Hippocampal formation (tissue), 2 donors: ENCODE results near the gene ABLIM2.
"Not testable (repeated sequence)": the region's sequence is repeated elsewhere in the genome, so short reads cannot be mapped to it uniquely, and the experiment has no call there.

Experiments used
- DNase-seq, 2 donors: peaks; one replicate each; lab custom pipeline; 2025; lab: John Stamatoyannopoulos, UW

ABLIM2 gene

DNA sequence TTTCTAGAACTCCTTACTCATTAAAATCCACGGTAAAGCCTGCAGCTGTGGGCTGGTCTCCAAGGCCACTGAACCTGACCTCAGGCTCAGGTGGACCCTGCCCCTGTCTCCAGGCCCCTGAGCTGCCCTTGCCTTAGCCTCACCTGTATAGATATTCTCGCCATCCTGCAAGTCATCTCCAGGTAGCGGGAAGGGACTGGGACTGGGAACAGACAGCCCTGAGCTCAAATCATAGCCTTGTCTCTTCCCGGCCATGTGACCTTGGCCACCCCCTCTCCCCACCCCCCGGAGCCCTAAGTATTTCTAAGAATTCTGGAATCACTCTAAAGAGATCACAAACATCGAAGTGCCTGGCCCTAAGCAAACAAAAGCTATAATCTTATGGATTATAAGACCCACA lies 17.7 kb downstream of the ABLIM2 start:
- no peak for DNase-seq

DNA sequence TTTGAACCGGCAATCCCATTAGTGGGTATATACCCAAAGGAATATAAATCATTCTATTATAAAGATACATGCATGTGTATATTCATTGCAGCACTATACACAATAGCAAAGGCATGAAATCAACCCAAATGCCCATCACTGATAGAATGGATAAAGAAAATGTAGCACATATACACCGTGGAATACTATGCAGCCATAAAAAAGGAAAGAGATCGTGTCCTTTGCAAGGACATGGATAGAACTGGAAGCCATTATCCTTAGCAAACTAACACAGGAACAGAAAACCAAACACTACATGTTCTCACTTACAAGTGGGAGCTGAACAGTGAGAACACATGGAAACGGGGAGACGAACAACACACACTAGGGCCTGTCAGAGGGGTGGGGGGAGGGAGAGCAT lies 18.9 kb downstream of the ABLIM2 start:
- not testable (repeated sequence) for DNase-seq

DNA sequence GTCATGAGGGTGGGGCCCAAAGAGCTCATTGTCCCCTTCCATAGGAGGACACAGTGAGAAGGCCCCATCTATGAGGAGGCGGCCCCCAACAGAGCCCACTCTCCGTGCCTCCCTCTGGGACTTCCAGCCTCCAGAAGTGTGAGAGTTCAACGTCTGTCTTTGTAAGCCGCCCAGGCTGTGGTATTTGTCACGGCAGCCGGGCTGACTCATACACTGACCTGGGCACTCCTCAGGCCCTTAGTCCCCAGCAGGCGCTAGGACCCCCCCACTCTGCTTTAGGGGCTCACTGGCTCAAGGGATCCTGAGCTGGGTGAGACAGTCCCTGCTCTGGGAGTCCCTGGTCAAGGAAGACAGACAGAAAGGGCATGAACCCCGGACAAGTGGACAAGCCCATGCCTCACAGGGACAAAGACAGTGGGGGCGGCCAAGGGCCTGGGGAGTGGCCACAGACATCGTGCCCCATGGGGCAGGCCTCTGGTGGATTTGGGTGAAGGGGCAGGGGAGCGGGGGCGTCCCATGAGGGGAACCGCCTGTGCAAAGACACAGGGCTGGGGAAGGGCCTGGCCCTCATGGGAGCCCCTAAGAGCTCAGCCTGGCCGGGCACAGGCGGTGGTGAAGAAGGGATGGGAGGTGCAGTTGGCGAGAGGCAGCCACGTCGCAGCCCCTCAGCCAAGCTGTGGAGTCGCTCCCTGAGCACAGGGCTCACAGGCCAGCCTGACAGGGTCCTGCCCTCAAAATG lies 21.5 kb downstream of the ABLIM2 start:
- no peak for DNase-seq

DNA sequence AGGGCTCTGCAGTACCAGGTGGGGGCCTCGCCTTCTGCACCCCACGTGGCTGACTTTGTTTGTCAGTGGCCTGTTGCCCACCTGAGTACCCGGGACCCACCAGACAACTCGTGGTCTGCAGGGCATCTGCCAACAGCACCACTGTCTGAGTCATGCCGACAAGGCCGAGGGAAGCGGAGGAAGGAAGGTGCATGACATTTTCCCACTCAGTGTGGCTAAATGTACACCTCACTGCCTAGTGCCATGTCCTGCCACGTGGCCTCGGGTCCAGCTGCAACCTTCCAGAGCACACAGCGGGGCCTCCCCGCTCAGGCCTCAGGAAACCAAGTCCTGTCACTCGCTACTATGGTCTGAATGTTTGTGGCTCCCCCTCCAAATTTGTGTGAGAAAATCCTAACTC lies 22.1 kb downstream of the ABLIM2 start:
- DNase-seq, result no peak

DNA sequence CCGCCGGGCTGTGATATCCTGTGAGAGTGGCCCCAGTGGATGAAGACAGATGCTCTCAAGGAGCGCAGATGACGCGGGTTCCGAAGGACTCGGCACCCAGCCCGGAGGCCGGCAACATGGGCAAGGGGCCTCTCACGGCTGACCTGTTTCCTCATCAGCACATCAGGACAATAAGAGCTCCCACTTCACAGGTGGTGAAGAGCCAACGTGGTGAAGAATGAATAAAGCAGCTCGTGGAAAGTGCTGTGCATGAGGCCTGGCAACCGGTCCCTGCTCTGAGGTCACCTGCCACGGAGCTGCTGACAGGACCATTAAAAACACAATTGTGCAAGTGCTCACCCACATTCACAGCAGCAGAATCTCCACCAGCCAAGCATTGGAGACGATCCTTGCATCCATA lies 22.9 kb downstream of the ABLIM2 start:
- no peak for DNase-seq

DNA sequence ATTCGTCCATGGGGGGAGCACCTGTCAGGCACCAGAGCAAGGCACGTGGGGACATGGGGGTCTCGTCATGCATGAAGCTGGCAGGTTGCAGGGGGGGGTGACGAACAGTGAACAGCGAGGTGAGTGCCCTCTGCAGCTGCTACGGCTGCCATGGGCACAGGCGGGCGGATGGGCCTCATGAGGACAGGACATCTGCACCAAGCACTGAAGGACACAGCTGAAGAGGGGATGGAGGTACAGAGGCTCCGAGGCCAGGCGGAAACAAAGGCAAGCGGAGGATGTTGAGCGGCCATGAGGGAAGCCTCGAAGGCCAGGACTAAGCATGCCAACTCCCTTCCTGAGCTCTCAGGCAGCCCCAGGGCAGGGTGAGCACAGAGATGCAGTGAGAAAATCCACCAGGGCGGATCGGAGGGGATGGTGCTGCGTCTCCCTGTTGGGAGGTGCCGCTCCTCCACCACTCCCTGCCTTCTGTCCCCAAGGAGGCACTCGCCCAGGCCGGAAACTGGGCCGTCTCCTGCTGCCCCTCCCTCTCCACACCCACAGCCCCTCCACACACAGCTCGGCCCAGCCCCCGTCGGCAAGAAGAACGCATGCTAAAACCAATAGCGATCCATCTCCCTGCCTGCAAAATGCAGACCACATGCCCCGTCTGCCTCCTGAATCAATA lies 24.6 kb downstream of the ABLIM2 start:
- DNase-seq, result no peak

DNA sequence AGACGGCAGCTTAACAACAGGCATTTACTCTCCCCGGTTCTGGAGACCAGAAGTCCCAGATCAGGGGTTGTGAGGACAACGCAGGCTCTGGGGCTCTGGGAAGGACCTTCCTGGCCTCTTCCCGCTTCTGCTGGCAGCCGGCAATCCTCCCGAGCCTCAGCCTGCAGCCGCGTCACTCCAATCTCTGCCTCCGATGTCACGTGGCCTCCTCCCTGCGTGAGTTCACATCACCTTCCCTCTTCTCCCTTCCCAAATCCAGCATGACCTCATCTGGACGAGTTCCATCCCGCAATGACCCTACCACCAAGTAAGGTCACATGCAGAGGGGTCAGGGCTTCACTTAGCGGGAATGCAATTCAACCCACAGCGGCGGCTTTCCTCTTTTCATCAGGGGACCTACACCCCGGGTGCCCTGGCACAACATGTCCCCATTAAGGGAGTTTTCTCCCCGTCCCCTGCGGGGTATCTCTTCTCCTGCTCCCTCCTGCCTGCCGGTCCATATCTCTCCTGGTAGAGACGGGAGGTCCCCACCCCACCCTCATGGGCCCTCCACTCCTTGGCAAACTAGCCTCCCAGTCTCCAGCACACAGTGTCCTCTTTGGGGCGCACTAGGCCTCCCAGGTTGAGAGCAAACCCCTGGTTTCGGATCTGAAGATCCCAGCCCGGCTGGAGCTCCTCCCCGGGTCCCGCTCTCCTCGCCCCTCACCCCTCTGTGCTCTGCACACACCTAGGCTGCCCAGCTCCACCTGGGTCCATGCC lies 25.5 kb downstream of the ABLIM2 start:
- no peak for DNase-seq

DNA sequence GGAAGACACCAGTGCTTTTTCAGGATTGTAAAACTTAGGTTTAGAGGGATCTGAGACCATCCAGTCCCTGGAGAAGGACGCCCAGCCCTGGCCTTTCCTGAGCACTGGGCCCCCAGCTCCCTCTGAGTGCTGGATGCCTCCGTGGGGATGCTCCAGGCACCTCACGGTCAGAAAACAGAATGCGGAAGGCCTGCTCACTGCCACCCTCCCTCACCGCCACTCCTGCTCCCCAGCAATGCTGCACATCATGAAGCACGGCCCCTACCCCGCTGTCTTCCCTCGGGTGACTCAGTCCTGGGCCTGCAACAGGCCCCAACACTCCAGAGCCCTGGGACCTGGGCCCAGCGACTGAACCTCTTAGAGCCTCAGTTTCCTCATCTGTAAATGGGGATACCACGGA lies 26.2 kb downstream of the ABLIM2 start:
- no peak for DNase-seq

DNA sequence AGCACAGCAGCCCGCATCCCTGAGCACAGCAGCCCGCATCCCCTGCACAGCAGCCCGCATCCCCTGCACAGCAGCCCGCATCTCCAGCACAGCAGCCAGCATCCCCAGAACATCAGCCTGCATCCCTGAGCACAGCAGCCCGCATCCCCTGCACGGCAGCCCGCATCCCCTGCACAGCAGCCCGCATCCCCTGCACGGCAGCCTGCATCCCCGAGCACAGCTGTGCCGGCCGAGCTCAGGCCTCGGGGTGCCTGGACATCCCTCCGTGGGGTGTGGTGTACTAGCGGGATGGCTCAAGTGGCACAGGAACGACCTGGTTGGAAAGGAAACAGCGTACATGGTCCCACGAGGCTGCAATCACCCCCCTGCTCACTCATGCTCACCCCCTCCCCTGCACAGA lies 26.8 kb downstream of the ABLIM2 start:
- DNase-seq, result no peak

DNA sequence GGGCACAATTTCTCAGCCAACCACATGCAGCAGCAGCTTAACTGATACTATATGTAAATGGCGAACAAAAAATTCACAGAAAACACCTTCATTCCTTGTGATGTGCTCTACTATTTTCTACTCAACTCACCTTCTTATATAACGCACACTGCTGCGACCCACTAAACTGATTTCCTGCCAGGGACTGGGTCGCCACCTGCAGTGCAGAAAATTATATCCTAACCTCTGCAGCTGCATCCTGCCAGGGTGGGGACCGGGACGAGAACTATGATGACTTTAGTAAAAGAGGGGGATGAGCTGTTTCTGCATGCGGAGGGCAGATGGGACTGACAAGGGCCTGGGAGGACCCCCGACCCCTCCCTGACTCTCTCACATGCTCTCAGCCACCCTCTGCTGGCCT lies 27.4 kb downstream of the ABLIM2 start:
- no peak for DNase-seq

DNA sequence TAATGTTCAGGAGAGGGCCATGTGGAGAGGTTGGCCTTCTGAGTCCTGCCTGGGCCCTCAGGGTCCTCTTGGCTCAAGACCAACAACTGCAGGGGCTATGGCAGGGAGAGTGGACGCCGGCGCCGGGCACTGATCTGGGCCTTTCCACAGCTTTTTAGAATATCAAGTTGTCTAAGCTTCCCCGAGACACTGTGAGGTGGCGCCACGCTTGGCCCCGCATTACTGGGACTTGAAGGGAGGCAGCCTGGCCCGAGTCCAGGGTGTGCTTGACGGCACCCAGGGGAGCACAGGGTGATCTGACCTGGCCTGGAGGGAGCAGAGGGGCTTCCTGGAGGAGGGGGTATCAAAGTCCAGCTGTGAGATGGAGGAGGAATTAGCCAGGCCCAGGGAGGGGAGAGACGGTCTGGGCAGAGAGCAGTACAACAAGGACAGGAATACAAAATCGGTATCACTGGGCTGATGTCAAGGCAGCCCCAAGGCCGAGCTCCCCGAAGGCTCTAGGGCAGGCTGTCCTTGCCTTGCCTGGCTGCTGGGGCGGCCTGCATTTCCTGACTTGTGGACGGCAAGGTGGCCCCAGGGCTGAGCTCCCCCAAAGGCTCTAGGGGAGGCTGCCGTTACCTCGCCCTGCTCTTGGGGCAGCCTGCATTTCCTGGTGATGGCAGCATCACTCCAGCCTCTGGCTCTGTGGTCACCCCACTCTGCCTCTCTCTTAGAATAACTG lies 28.1 kb downstream of the ABLIM2 start:
- DNase-seq, result no peak

DNA sequence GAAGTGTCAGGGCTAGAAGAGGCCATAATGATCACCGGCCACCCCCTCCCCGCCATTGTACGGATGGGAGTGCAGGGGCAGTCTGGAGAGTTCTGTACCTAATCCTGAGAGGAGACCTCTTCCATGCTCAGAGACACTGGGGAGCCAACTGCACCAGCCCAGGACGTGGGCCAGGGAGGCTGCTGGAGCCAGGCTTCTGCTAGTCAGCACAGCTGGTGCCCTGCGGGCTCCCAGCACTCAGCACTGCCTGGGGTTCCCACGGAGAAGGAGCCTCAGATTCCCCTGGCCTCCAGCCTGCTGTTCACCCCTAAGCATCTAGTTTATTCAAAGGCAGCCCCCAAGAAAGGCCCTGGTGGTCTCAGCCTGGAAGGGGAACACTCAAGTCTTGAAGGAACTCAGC lies 28.8 kb downstream of the ABLIM2 start:
- DNase-seq, result no peak

DNA sequence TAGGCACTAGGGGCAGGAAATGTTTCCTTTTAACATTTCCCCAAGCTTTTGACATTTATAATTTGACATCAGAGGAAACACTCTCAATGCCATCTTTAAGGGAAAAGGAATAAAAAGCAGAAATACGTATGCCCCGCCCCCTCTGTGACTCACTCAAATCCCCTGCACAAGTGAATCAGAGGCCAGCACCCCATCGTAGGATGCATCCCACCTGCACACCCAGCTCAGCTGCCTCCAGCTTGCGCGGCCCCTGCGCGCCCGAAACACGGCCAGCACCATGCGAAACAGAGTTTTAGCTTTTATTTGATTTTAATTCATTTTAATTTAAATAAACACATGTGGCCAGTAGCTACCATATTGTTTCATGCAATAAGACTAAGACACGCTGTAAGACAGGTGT lies 29.5 kb downstream of the ABLIM2 start:
- no peak for DNase-seq

DNA sequence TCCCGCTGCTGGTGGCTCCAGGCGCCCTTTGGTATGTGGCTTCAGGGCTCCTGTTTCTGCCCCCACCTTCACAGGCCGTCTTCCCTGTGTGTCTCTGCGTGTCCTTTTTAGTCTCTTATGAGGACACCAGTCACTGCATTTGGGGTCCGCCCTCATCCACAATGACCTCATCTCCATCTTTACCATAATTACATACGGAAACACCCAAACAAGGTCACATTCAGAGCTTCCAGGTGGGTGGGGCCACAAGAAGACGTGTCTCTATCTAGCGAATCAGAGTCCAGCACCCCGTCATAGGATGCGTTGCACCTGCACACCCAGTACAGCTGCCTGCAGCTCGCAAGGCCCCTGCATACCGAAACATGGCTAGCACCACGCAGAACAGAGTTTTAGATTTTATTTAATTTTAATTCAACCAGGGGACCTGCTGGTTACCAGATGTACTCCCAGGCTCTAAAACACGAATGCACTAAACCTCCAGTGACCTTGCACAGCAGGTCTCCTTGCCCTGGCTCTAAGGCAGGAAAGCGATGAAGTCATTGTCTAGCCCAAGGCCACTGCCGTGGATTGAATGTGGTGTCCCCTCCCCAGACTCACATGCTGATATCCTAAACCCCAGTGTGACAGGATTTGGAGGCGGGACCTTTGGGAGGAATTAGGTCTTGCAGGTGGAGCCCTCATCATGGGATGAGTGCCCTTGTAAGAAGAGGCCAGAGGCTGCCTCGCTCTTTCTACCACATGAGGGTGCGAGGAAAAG lies 30.3 kb downstream of the ABLIM2 start:
- no peak for DNase-seq

DNA sequence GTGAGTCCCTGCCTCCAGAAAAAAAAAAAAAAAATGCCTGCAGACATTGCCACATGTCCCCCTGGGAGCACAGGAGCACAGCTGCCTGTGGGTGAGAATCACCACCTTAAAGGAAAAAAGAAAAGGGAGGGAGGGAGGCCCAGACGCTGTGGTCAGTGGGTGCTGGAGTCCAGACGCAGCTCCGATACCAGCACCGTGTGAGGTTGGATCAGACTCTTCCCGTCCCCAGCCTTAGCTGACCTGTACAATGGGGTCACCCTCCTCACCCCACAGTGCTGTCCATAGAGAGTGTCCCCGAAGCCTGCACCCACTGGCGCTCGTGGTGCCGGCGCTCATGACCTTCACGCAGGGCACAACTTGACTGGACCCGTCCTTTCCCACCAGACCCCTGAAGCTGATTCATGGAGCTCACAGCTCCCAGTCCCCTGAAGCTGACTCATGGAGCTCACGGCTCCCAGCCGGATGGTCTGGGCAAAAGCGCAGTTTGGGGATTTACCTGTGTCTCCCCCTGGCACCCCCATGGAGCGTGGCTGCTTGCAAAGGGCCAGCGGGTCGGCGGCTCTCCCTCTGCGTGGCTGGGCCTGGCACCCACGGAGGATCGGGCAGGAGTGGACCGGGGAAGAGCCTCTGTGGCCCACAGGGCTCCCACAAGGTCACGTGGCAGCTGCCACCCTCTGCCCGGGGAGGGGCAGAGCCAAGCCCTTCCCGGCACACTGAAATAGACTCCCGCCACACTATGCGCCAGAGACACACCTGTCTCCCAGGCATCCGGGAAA lies 31.4 kb downstream of the ABLIM2 start:
- no peak for DNase-seq

DNA sequence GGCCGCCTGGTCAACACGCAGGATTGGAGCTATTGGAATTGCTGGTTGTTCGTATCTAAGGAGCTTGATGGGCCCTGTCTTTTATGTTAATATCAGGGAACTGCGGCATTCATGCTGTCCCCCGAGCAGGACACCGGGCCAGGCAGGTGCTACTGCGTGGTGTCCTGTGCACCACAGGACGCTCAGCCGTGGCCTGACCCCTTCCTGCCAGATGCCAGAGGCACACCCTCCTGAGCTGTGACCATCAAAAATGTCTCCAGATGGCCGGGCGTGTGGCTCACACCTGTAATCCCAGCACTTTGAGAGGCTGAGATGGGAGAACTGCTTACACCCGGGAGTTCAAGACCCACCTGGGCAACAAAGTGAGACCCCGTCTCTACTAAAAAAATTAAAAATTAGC lies 32.1 kb downstream of the ABLIM2 start:
- no peak for DNase-seq

DNA sequence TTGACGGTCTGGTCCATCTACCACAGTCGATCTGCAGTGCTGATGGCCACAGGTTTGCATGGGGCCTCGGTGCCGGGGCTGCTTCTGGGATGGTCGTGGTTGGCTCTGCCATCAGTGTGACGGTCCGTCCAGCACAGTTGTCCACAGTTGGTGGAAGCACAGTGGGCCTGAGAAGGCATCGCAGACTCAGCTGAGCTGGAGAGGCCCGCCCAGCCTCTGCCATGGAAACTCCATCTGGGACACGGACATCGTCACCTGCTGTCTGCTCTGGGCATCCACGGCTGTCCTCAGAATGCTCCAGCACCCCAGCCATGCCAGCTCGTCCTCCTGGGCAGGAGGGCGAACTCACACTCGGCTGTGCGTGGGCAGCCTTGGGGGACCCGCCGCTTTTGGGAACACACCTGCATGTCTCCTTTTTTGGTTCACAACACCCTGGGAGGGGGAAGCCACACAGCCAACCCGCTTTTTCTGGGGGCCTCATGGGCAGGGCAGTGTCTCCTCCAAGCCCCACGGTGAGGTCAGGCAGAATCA lies 33.0 kb downstream of the ABLIM2 start:
- no peak for DNase-seq

DNA sequence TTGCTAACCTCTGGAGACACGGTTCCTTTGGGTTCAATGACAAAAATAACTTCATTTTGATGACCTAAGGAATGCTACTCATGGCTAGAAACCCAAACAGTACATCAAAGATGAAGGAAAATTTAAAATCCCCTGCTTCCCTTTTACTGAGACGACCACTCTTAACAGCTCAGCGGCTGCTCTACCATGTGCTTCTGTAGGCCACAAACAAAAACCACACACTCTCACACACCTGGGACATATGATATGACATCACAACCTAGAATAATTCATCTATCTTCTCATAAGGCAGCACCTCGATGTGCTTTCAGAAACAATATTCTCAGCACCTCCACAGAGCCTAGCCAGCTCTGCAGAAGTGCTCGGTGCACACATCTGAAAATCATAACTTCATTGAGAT lies 34.7 kb downstream of the ABLIM2 start:
- no peak for DNase-seq

DNA sequence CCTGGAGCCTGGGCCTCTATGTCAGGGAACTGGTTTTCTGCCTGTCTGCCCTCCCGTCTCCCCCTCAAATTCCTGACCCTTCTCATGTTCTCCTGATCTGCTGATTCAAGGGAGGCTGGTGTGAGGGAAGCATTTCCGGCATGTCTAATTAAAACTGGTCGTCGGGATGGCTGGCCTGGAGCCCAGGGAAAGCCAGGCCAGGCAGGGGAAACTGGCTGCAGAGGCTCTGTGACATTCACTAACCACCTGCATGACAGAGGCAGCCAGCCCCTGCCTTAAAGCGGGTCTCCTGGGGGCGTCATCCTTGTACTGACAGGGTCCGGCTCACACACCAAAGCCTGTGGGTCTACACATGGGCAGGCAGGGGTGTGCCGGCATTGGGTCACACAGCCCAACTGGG lies 35.2 kb downstream of the ABLIM2 start:
- DNase-seq, result no peak

DNA sequence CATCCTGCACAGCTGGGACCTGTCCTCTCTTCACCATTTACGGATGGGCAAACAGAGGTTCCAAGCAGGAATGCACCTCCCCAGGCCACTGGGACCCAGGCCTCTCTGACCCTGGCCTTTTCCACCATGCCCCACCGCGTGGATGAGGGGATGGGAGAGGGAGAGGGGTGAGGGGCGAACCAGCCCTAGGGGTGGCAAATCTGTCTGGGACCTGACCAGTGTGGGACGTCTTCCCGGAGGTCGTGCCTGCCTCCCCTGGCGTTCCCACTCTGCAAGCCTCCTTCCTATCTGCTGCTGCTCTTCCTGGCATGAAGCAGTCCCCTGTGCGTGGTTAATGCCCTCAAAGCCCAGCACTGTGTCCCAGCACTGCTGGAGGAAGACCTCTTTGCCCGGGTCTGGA lies 35.9 kb downstream of the ABLIM2 start:
- no peak for DNase-seq
